GM18861 (cell line): Measurements from ENCODE around the gene CEL.
"Not testable (repeated sequence)": the region's sequence is repeated elsewhere in the genome, so short reads cannot be mapped to it uniquely, and the experiment has no call there.

ENCODE experiments used
- ATAC-seq: cut with Tn5 transposase; IDR thresholded peaks from one replicate; pipeline ENCODE4 v1.9.1; 2021; ENCODE audit not compliant: unreplicated experiment

CEL gene

GRCh38 chr9:133046196-133046899, 15.4 kb upstream of the CEL start:
- ATAC-seq, result no peak

GRCh38 chr9:133046900-133047295, 14.9 kb upstream of the CEL start:
- no peak for ATAC-seq

GRCh38 chr9:133048595-133048994, 13.2 kb upstream of the CEL start:
- no peak for ATAC-seq

GRCh38 chr9:133049043-133049442, 12.7 kb upstream of the CEL start:
- ATAC-seq, result no peak

- ATAC-seq, result no peak
These were observed 11.6 kb upstream of the CEL start for GRCh38 chr9:133050142-133050541.

- no peak for ATAC-seq
These were observed 11.0 kb upstream of the CEL start for GRCh38 chr9:133050781-133051180.

GRCh38 chr9:133051281-133051900, 10.4 kb upstream of the CEL start:
- no peak for ATAC-seq

- no peak for ATAC-seq
These were observed 9.7 kb upstream of the CEL start for GRCh38 chr9:133051966-133052539.

GRCh38 chr9:133054194-133054890, 7.4 kb upstream of the CEL start:
- no peak for ATAC-seq

- ATAC-seq, result no peak
These were observed 6.8 kb upstream of the CEL start for GRCh38 chr9:133054966-133055365.

- ATAC-seq, result no peak
These were observed 5.9 kb upstream of the CEL start for GRCh38 chr9:133055788-133056420.

- no peak for ATAC-seq
These were observed 5.2 kb upstream of the CEL start for GRCh38 chr9:133056533-133056932.

- ATAC-seq, result no peak
These were observed 4.8 kb upstream of the CEL start for GRCh38 chr9:133057006-133057405.

GRCh38 chr9:133057553-133057952, 4.2 kb upstream of the CEL start:
- ATAC-seq, result no peak

GRCh38 chr9:133058071-133058470, 3.7 kb upstream of the CEL start:
- no peak for ATAC-seq

- ATAC-seq, result no peak
These were observed 3.0 kb upstream of the CEL start for GRCh38 chr9:133058550-133059320.

GRCh38 chr9:133059623-133060022, 2.2 kb upstream of the CEL start:
- no peak for ATAC-seq

GRCh38 chr9:133060417-133060841, 1.4 kb upstream of the CEL start:
- ATAC-seq, result no peak

GRCh38 chr9:133061019-133061763, 590 bp upstream of the CEL start:
- ATAC-seq, result not testable (repeated sequence)

- not testable (repeated sequence) for ATAC-seq
These were observed 788 bp downstream of the CEL start for GRCh38 chr9:133062569-133062968.
